ENCODE measurements around the gene PLCD3. TPM values are rescaled to one million over a fixed set of nuclear protein-coding genes. Genes with fewer than 3 reads are reported as not detected.

Gene PLCD3
- polyA plus RNA-seq, 1 donor from 2014 or later: 1.3 TPM

GRCh38 chr17:45146592-45146889 is 14.2 kb upstream of the PLCD3 start:
- H3K27me3 ChIP-seq (ENCODE audit: insufficient read depth, low read depth, low read length): no peaks in the 10 kb centered on the region
- peaks cover 4% of the 10 kb centered on the region for H3F3A ChIP-seq (ENCODE audit: insufficient read depth, low read length, poor library complexity, severe bottlenecking)
- peaks cover 16% of the 10 kb centered on the region for H3K79me2 ChIP-seq (replicated peaks; ENCODE audit: insufficient read depth, low read length)
- H3K9ac ChIP-seq (ENCODE audit: low read length): peak overlapping the region; percentile 85
- H3K4me2 ChIP-seq (ENCODE audit: low read length): peak overlapping the region; percentile 35
- H4K20me1 ChIP-seq (ENCODE audit: insufficient read depth): peaks cover 4% of the 10 kb centered on the region
- no peak for TF ChIP-seq SMC3 (conservative IDR thresholded peaks at IDR 0.05; ENCODE audit: poor library complexity)
- TF ChIP-seq POLR2AphosphoS5 (IDR thresholded peaks at IDR 0.05): no peak
- no peak for TF ChIP-seq TAF1 (IDR thresholded peaks at IDR 0.05; ENCODE audit: low read depth)
- no peak for TF ChIP-seq EZH2 (IDR thresholded peaks at IDR 0.05; ENCODE audit: borderline replicate concordance, insufficient read depth, low read length, poor library complexity, severe bottlenecking)
- TF ChIP-seq REST (IDR thresholded peaks at IDR 0.05; ENCODE audit: borderline replicate concordance): no peak
- no peak for TF ChIP-seq MXI1 (conservative IDR thresholded peaks at IDR 0.05; ENCODE audit: poor library complexity, severe bottlenecking)
- no peak for TF ChIP-seq RAD21 (conservative IDR thresholded peaks at IDR 0.05)
- no peak for TF ChIP-seq CTCF (IDR thresholded peaks at IDR 0.05; ENCODE audit: poor library complexity, severe bottlenecking)
- TF ChIP-seq EP300 (conservative IDR thresholded peaks at IDR 0.05; ENCODE audit: poor library complexity, severe bottlenecking): no peak
- no peaks in the 10 kb centered on the region for H3K9me2 ChIP-seq (ENCODE audit: insufficient read depth, low read length)
- H2AFZ ChIP-seq (ENCODE audit: low read depth, low read length): no peak overlapping the region
- peak overlapping the region; percentile 86 for H3K4me3 ChIP-seq (ENCODE audit: low read length)
- peak overlapping the region; percentile 98 for H3K27ac ChIP-seq (ENCODE audit: low read length)
- no peaks in the 10 kb centered on the region for H3K36me3 ChIP-seq (ENCODE audit: insufficient read depth, low read length)
- no peaks in the 10 kb centered on the region for H3K9me3 ChIP-seq (ENCODE audit: low read length)

GRCh38 chr17:45146166-45146565 is 13.9 kb upstream of the PLCD3 start:
- Histone ChIP-seq H3K36me3 (ENCODE audit: insufficient read depth, low read length) (no peaks in the 10 kb centered on the region), H3K9me2 (ENCODE audit: insufficient read depth, low read length) (no peaks in the 10 kb centered on the region), H3K27me3 (ENCODE audit: insufficient read depth, low read depth, low read length) (no peaks in the 10 kb centered on the region), H3K4me3 (ENCODE audit: low read length) (no peak overlapping the region), H2AFZ (ENCODE audit: low read depth, low read length) (no peak overlapping the region), H3K9me3 (ENCODE audit: low read length) (no peaks in the 10 kb centered on the region), H3K4me2 (ENCODE audit: low read length) (no peak overlapping the region), H3K27ac (ENCODE audit: low read length) (no peak overlapping the region), H4K20me1 (ENCODE audit: insufficient read depth) (peaks cover 4% of the 10 kb centered on the region), H3K9ac (ENCODE audit: low read length) (no peak overlapping the region), H3F3A (ENCODE audit: insufficient read depth, low read length, poor library complexity, severe bottlenecking) (peaks cover 4% of the 10 kb centered on the region), H3K79me2 (replicated peaks; ENCODE audit: insufficient read depth, low read length) (peaks cover 12% of the 10 kb centered on the region)
- TF ChIP-seq CTCF (IDR thresholded peaks at IDR 0.05; ENCODE audit: poor library complexity, severe bottlenecking): no peak
- TF ChIP-seq TAF1 (IDR thresholded peaks at IDR 0.05; ENCODE audit: low read depth): no peak
- TF ChIP-seq SMC3 (conservative IDR thresholded peaks at IDR 0.05; ENCODE audit: poor library complexity): no peak
- no peak for TF ChIP-seq MXI1 (conservative IDR thresholded peaks at IDR 0.05; ENCODE audit: poor library complexity, severe bottlenecking)
- TF ChIP-seq EP300 (conservative IDR thresholded peaks at IDR 0.05; ENCODE audit: poor library complexity, severe bottlenecking): no peak
- no peak for TF ChIP-seq RAD21 (conservative IDR thresholded peaks at IDR 0.05)
- no peak for TF ChIP-seq POLR2AphosphoS5 (IDR thresholded peaks at IDR 0.05)
- TF ChIP-seq REST (IDR thresholded peaks at IDR 0.05; ENCODE audit: borderline replicate concordance): no peak
- TF ChIP-seq EZH2 (IDR thresholded peaks at IDR 0.05; ENCODE audit: borderline replicate concordance, insufficient read depth, low read length, poor library complexity, severe bottlenecking): no peak
